ENCODE results near the gene RPAP3. TPM values are rescaled to one million over a fixed set of nuclear protein-coding genes. Genes with fewer than 3 reads are reported as not detected.

RPAP3 gene
- total and polyA plus RNA-seq, 2 of the 4 experiments (the other 2 are of a cell fraction), result 10.6 to 13.4 TPM

DNA sequence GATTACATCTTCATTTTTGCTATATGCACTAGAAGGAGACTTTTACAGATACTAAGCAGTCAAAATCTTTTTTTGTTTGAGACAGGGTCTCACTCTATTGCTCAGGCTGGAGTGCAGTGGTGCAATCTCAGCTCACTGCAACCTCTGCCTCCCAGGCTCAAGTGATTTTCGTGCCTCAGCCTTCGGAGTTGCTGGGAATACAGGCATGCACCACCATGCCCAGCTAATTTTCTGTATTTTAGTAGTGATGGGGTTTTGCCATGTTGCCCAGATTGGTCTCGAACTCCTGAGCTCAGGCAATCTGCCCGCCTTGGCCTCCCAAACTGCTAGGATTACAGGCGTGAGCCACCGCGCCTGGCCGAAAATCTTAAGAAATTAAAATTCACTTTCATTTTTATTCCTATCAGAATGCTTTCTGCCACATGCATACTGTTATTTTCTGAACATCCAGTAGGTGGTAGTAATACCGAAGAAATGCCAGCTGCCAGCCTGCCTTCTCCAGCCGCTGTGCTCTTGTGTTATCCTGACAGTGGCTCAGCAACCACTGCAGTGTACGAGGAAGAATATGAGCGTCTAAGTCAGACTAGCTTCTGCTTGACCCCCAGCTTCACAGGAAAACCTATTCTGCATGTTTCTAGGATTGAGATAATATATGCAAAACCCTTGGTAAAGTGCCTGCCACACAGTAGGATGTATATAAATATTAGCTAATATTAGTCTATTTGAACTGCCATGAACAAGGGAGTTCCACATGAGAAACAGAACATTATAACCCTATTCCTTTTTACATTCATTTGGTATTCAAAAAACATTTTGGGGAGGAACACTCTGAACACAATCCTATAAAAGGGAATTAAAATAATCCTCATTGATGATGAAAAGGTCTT, 54.2 kb downstream of the RPAP3 start:
- Histone ChIP-seq H4K91ac (ENCODE audit: insufficient read depth, low read depth, low read length) (no peak overlapping the region), H3K4me3 (ENCODE audit: insufficient read depth, low read depth, low read length) (no peak overlapping the region)
- DNase-seq, result peak; percentile 66

More for the DNA sequence above, 54.2 kb downstream of the RPAP3 start:
- Histone ChIP-seq H3K23ac (ENCODE audit: low read depth, low read length) (no peak overlapping the region), H3K27ac (ENCODE audit: insufficient read depth, low read length) (no peak overlapping the region), H3K56ac (ENCODE audit: extremely low read depth, insufficient read depth, low read length) (no peak overlapping the region), H4K8ac (ENCODE audit: low read depth in 2 of 2, low read length in 2 of 2) (no peak overlapping the region), H3K18ac (ENCODE audit: low read depth, low read length) (no peak overlapping the region), H3K79me1 (ENCODE audit: low read depth in 1 of 2, low read length in 2 of 2) (peaks cover 0 to 7% of the 10 kb centered on the region in 2 experiments; a peak in 3 of 4 replicates), H2BK15ac (ENCODE audit: low read depth, low read length) (no peak overlapping the region), H3K9me3 (ENCODE audit: control insufficient read depth, insufficient read depth, low read length) (no peaks in the 10 kb centered on the region), H2AFZ (replicated peaks; ENCODE audit: low read length, poor library complexity) (no peak overlapping the region), H2BK5ac (ENCODE audit: low read depth, low read length, poor library complexity, severe bottlenecking) (no peak overlapping the region), H3K27me3 (ENCODE audit: control insufficient read depth, insufficient read depth, low read length) (no peaks in the 10 kb centered on the region), H3K4ac (ENCODE audit: low read depth, low read length) (no peak overlapping the region), H3K14ac (replicated peaks; ENCODE audit: low read depth, low read length) (no peak overlapping the region), H2AK9ac (replicated peaks; ENCODE audit: low read depth, low read length, poor library complexity) (no peak overlapping the region), H2BK120ac (ENCODE audit: low read depth, low read length) (no peak overlapping the region), H3K9ac (ENCODE audit: low read depth, low read length) (no peak overlapping the region), H3K4me2 (ENCODE audit: low read depth, low read length) (no peak overlapping the region), H3K9me1 (ENCODE audit: insufficient read depth, low read length) (peaks cover 10% of the 10 kb centered on the region), H3K4me1 (ENCODE audit: control insufficient read depth, insufficient read depth, low read length) (peaks cover 6% of the 10 kb centered on the region), H2BK20ac (ENCODE audit: low read depth, low read length) (no peak overlapping the region), H4K20me1 (ENCODE audit: insufficient read depth, low read length) (peaks cover 7% of the 10 kb centered on the region; the same call in 1 of the 2 replicates), H2AK5ac (ENCODE audit: low read depth, low read length) (peak overlapping the region; percentile 40; the same call in 1 of the 2 replicates), H3K36me3 (ENCODE audit: control insufficient read depth, insufficient read depth, low read length) (no peaks in the 10 kb centered on the region; the same call in 1 of the 2 replicates), H4K5ac (ENCODE audit: low read depth, low read length) (no peak overlapping the region)
- dilution Hi-C loops (cut with HindIII; ENCODE audit: low sequenced_read_pairs, unreplicated experiment) (no loop called here), in situ Hi-C loops (cut with MboI; ENCODE audit: low sequenced_read_pairs) (no loop called here), intact Hi-C loops (cut with micrococcal nuclease) (loop anchor here (2.0 to 5.0 kb wide), 2 partner anchors 126 to 619 kb away; no protein-coding TSS in a partner anchor)
- TF ChIP-seq RAD21 (IDR thresholded peaks at IDR 0.05; ENCODE audit: low read length) (peak; percentile 69), BHLHE40 (IDR thresholded peaks at IDR 0.05; ENCODE audit: low read depth, low read length) (no peak), SMC3 (IDR thresholded peaks at IDR 0.05; ENCODE audit: low read depth, low read length) (peak; percentile 49), NFE2L2 (IDR thresholded peaks at IDR 0.05; ENCODE audit: low read depth, low read length) (no peak)
- TF ChIP-seq, protein P1, sequence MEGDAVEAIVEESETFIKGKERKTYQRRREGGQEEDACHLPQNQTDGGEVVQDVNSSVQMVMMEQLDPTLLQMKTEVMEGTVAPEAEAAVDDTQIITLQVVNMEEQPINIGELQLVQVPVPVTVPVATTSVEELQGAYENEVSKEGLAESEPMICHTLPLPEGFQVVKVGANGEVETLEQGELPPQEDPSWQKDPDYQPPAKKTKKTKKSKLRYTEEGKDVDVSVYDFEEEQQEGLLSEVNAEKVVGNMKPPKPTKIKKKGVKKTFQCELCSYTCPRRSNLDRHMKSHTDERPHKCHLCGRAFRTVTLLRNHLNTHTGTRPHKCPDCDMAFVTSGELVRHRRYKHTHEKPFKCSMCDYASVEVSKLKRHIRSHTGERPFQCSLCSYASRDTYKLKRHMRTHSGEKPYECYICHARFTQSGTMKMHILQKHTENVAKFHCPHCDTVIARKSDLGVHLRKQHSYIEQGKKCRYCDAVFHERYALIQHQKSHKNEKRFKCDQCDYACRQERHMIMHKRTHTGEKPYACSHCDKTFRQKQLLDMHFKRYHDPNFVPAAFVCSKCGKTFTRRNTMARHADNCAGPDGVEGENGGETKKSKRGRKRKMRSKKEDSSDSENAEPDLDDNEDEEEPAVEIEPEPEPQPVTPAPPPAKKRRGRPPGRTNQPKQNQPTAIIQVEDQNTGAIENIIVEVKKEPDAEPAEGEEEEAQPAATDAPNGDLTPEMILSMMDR (conservative IDR thresholded peaks at IDR 0.05; ENCODE audit: low read depth, low read length), result peak; percentile 61
- BruUV-seq (replicated peaks), result no TSS peak
- POLR2A ChIA-PET (ENCODE audit: unreplicated experiment), result no interaction called here
- CTCF ChIA-PET, result interaction anchor here (0.8 to 2.2 kb wide), 2 partner anchors 200 to 619 kb away, joined by 3 to 4 read pairs; no protein-coding TSS in a partner anchor
- peak; percentile 87 for ATAC-seq (ENCODE audit: low read depth)
- no CpG with 5 or more reads among the region's 12 CpGs for WGBS, 2 experiments (ENCODE audit: extremely low coverage in 2 of 2, insufficient read length in 1 of 2)
